Body of pancreas (tissue), 4 donors: ENCODE measurements around the gene KCNJ6. TPM values are rescaled to one million over a fixed set of nuclear protein-coding genes. Genes with fewer than 3 reads are reported as not detected.

Experiments
- ATAC-seq: fragments of 150-250 bp; one replicate; pipeline ENCODE4 v1.9.1; 2016
- DNase-seq, 4 donors: peaks; one replicate each; pipeline ENCODE4 v3.0.0-alpha.2; 2019
- H3K27ac ChIP-seq, 4 donors: fragments of 200-600 bp; sonication (generic); 1 replicate in 3 of 4; 2 replicates in 1 of 4; pipeline versions ENCODE4 v1.5.1 to v1.6.1; 2016 to 2019; ENCODE audit warnings: mild to moderate bottlenecking in 1 of 4, mixed read lengths in 1 of 4, moderate library complexity in 1 of 4
- H3K27me3 ChIP-seq, 2 donors: fragments of 200-600 bp; sonication (generic); one replicate each; pipeline ENCODE4 v1.6.0; 2016; ENCODE audit warnings: mild to moderate bottlenecking in 1 of 2
- H3K36me3 ChIP-seq, 2 donors: fragments of 200-600 bp; sonication (generic); replicated peaks in 1 of 2; 2 replicates each; pipeline ENCODE4 v1.5.1; 2016; ENCODE audit warnings: low read depth in 2 of 2; ENCODE audit not compliant: insufficient read depth in 1 of 2
- H3K4me1 ChIP-seq: fragments of 200-600 bp; sonication (generic); one replicate; pipeline ENCODE4 v1.6.0; 2016
- H3K4me3 ChIP-seq, 2 donors: fragments of 200-600 bp; sonication (generic); 1 replicate in 1 of 2; 2 replicates in 1 of 2; pipeline ENCODE4 v1.5.1; 2016 to 2019
- H3K9me3 ChIP-seq, 3 donors: fragments of 200-600 bp; sonication (generic); 1 replicate in 2 of 3; 2 replicates in 1 of 3; pipeline ENCODE4 v1.5.1; 2016
- CTCF ChIP-seq, 7 experiments: fragments of 450-650 bp in 4 of 7; fragments of 200-600 bp in 3 of 7; sonication (generic) in 3 of 7; IDR thresholded peaks; one replicate each; pipeline ENCODE4 v1.5.1; 2016 to 2019; ENCODE audit warnings: antibody characterized with exemption in 7 of 7
- POLR2A ChIP-seq, 3 donors: fragments of 450-650 bp; IDR thresholded peaks; one replicate each; pipeline ENCODE4 v1.6.1; 2016; ENCODE audit warnings: antibody characterized with exemption in 3 of 3, mild to moderate bottlenecking in 2 of 3
- WGBS, 2 donors: methylation state at CpG; one replicate each; pipeline ENCODE4 v1.1.5; 2017; 5-methylcytosine and 5-hydroxymethylcytosine counted together
- intact Hi-C: fragments of 100-400 bp; cut with DNase I; formaldehyde crosslinking; loops from one replicate; pipeline ENCODE4 v1.15.1; 2023
- total RNA-seq, 2 donors: library from RNA; depleted of rRNA; stranded (reverse); fragments of >200 nt; gene quantifications; one replicate each; pipeline ENCODE4 v1.1.0, GENCODE V29; 2016

The KCNJ6 gene
- total RNA-seq, 2 donors from 2014 or later, result under 0.01 to 0.78 TPM

DNA sequence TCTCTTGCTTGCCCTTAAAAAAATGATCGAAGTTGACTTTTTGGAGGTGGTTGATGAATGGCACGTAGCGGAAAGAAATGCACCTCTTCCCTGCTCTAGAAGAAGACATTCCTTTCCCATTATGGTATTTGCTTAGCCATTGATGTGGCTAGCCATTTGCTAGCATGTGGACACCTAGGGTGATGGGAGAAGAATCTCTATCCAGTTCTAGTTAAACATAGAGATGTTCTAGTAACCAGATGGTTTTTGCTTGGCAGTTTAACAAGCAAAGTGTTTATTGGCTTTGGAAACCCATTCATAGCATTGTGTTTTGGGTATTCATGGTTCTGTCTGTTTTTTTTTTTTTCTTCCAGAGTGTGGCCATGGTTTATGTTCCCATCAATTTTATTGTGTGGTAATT lies 78.9 kb downstream of the KCNJ6 start:
- 88% methylated on average over 3 of the region's 3 CpGs for WGBS, 2 donors
- TF ChIP-seq POLR2A (IDR thresholded peaks at IDR 0.05), result no peak
- TF ChIP-seq CTCF (IDR thresholded peaks at IDR 0.05), result no peak
- no peak overlapping the region for H3K27ac ChIP-seq
- no peaks in the 10 kb centered on the region for H3K27me3 ChIP-seq
- H3K36me3 ChIP-seq, result no peaks in the 10 kb centered on the region
- intact Hi-C loops, result no loop called here
- no peaks in the 10 kb centered on the region for H3K9me3 ChIP-seq
- no peak overlapping the region for H3K4me3 ChIP-seq
- ATAC-seq (no peak), DNase-seq (no peak)
- no peaks in the 10 kb centered on the region for H3K4me1 ChIP-seq

DNA sequence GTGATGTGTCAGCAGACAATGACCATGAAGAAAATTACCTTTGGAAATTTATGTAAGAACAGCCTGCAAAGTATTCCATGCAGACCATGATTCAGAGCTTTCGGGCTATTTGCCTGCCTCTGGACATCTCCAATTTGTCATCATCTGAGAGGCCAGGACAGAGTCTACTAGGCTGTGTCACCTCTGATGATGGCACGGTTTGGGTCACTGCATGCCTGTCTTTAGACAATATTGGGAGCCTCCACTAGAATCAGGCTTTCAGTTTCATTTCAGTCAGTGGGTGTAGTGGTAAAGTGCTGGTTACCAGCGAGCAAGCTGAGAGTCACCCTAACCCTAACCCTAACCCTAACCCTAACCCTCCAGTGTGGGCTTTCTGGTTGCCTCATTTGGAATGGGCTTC lies 80.8 kb downstream of the KCNJ6 start:
- ATAC-seq (no peak), DNase-seq (no peak)
- Histone ChIP-seq H3K9me3 (no peaks in the 10 kb centered on the region), H3K4me1 (no peaks in the 10 kb centered on the region), H3K27ac (no peak overlapping the region), H3K36me3 (no peaks in the 10 kb centered on the region), H3K4me3 (no peak overlapping the region), H3K27me3 (no peaks in the 10 kb centered on the region)
- TF ChIP-seq POLR2A (IDR thresholded peaks at IDR 0.05) (no peak), CTCF (IDR thresholded peaks at IDR 0.05) (no peak)
- intact Hi-C loops, result no loop called here
- 76 to 88% methylated on average over 3 of the region's 3 CpGs for WGBS, 2 donors

GRCh38 chr21:37833301-37833700 lies 83.0 kb downstream of the KCNJ6 start:
- Histone ChIP-seq H3K27me3 (no peaks in the 10 kb centered on the region), H3K4me1 (no peaks in the 10 kb centered on the region), H3K9me3 (no peaks in the 10 kb centered on the region), H3K27ac (no peak overlapping the region), H3K4me3 (no peak overlapping the region), H3K36me3 (no peaks in the 10 kb centered on the region)
- ATAC-seq (no peak), DNase-seq (no peak)
- TF ChIP-seq POLR2A (IDR thresholded peaks at IDR 0.05) (no peak), CTCF (IDR thresholded peaks at IDR 0.05) (no peak)
- WGBS, 2 donors, result 45 to 56% methylated on average over 6 of the region's 6 CpGs
- intact Hi-C loops, result no loop called here

DNA sequence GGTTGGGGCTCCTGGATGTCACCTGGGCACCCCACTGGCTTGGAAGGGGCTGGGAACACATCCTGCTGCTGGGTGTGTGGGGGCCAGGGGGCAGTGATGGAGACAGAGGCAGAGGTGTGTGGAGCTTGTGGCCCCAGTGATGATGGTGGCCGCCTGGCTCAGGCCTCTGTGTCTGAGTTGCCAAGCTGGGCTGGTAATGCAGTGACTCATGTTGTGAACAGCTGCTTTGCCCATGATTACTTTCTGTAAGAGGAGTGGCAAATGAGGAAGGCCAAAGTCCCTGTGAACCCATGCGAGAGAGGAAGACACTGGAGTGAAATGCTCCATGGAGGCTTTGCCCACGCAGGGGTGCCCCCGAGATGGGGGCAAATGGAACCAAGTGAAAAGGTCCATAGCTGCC lies 86.8 kb downstream of the KCNJ6 start:
- DNase-seq (peak; percentile 26 to 69 (median 56)), ATAC-seq (peak; percentile 48)
- intact Hi-C loops, result no loop called here
- Histone ChIP-seq H3K9me3 (no peaks in the 10 kb centered on the region), H3K4me3 (no peak overlapping the region), H3K27me3 (no peaks in the 10 kb centered on the region), H3K36me3 (no peaks in the 10 kb centered on the region), H3K4me1 (no peaks in the 10 kb centered on the region), H3K27ac (no peak overlapping the region)
- no peak for TF ChIP-seq POLR2A (IDR thresholded peaks at IDR 0.05)
- no peak for TF ChIP-seq CTCF (IDR thresholded peaks at IDR 0.05)
- 55 to 56% methylated on average over 4 of the region's 4 CpGs for WGBS, 2 donors

DNA sequence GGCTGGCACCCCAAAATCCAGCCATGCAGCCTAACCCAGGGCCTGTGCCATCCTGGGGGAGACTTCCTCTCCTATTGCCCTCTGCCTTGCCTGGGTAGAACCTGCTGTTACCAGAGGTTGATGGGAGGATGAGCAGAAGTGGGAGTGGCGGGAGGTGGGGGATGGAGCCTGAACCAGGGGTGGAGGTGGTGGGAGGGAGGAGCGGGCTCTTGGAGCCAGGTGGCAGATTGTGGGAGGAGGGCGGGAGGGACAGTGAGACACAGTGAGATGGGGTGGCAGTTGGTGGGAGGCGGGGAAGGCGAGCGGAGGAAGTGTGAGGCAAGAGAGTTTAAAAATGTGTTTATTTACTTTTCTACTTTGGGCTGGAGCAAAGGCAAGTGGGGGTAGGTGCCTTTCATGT lies 87.3 kb downstream of the KCNJ6 start:
- no peak for DNase-seq
- WGBS, 2 donors, result 50 to 79% methylated on average over 6 of the region's 6 CpGs

More for the DNA sequence above, 87.3 kb downstream of the KCNJ6 start:
- no peaks in the 10 kb centered on the region for H3K27me3 ChIP-seq
- no peak overlapping the region for H3K4me3 ChIP-seq
- no peaks in the 10 kb centered on the region for H3K4me1 ChIP-seq
- no peak overlapping the region for H3K27ac ChIP-seq
- TF ChIP-seq CTCF (IDR thresholded peaks at IDR 0.05) (no peak), POLR2A (IDR thresholded peaks at IDR 0.05) (no peak)
- intact Hi-C loops, result no loop called here
- no peak for ATAC-seq
- no peaks in the 10 kb centered on the region for H3K9me3 ChIP-seq
- no peaks in the 10 kb centered on the region for H3K36me3 ChIP-seq
